ENCODE results near the gene TOX2. TPM values are rescaled to one million over a fixed set of nuclear protein-coding genes. Genes with fewer than 3 reads are reported as not detected.
"Not testable (repeated sequence)": the region's sequence is repeated elsewhere in the genome, so short reads cannot be mapped to it uniquely, and the experiment has no call there.

Gene TOX2
- total and polyA plus RNA-seq, 5 donors from 2014 or later: 2.0 to 9.2 (median 3.4) TPM

DNA sequence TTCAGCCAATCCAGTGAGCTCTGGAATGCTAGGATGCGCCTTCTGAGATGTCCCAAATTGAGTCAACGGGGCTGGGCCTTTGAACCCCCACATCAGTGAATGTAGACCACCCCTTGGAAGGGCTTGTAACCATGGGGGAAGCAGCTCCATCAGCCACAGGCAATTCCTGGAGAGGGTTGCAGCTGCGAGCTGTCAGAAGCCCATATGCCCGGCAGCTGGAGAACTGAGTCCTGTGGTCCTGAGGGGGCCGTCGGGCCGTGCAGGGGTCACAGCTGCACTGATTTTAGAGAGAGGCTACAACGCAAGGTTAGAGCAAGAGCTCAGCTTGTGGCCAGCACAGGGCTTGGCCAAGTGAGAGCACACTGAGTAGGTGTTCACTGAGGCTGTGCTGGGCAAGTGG lies 121.3 kb downstream of the TOX2 start:
- Mint-ChIP-seq H3K36me3 (peaks cover 4% of the 10 kb centered on the region), H3K4me1 (peaks cover 0 to 24% (median 19%) of the 10 kb centered on the region in 4 donors), H3K27ac (no peak overlapping the region), H3K4me3 (no peak overlapping the region), H3K9me3 (peaks cover 0 to 2% (median 0%) of the 10 kb centered on the region in 7 donors), H3K27me3 (no peaks in the 10 kb centered on the region)
- Histone ChIP-seq H3K9me3 (ENCODE audit: control insufficient read depth in 2 of 2, low read length in 2 of 2) (no peaks in the 10 kb centered on the region), H3K4me3 (ENCODE audit: low read depth, low read length) (no peak overlapping the region), H3K4me1 (ENCODE audit: control insufficient read depth, insufficient read depth, low read length, poor library complexity, severe bottlenecking) (peaks cover 5% of the 10 kb centered on the region), H3K27me3 (ENCODE audit: control insufficient read depth, insufficient read depth, low read length) (no peaks in the 10 kb centered on the region), H3K36me3 (ENCODE audit: control insufficient read depth, insufficient read depth, low read length) (no peaks in the 10 kb centered on the region), H3K27ac (ENCODE audit: insufficient read depth, low read length, poor library complexity, severe bottlenecking) (no peak overlapping the region)
- ATAC-seq (ENCODE audit: low read depth in 2 of 2): no peak
- no peak for DNase-seq

DNA sequence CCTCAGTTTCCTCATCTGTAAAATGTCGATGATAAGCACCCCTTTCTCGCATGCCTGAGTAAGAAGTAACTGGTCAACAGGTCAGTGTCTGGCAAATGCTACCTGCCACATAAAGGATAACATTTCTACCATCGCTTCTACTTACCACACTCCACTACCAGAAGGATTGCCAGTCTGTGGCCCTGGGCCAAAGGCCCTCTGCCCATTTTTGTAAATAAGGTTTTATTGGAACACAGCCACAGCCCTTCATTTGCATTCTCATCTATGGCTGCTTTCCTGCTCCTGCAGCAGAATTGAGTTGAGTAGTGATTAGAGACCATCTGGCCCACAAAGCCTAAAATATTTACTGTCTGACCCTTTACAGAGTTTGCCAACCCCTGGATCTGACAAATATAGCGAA lies 121.8 kb downstream of the TOX2 start:
- H3K4me1 Mint-ChIP-seq: peaks cover 0 to 24% (median 16%) of the 10 kb centered on the region in 4 donors
- Histone ChIP-seq H3K36me3 (ENCODE audit: control insufficient read depth, insufficient read depth, low read length) (no peaks in the 10 kb centered on the region), H3K9me3 (ENCODE audit: control insufficient read depth in 2 of 2, low read length in 2 of 2) (no peaks in the 10 kb centered on the region), H3K4me1 (ENCODE audit: control insufficient read depth, insufficient read depth, low read length, poor library complexity, severe bottlenecking) (peaks cover 5% of the 10 kb centered on the region), H3K27me3 (ENCODE audit: control insufficient read depth, insufficient read depth, low read length) (no peaks in the 10 kb centered on the region), H3K27ac (ENCODE audit: insufficient read depth, low read length, poor library complexity, severe bottlenecking) (no peak overlapping the region), H3K4me3 (ENCODE audit: low read depth, low read length) (no peak overlapping the region)
- ATAC-seq (ENCODE audit: low read depth in 2 of 2) (no peak), DNase-seq (no peak)
- no peaks in the 10 kb centered on the region for H3K27me3 Mint-ChIP-seq
- no peak overlapping the region for H3K4me3 Mint-ChIP-seq
- H3K36me3 Mint-ChIP-seq: peaks cover 4% of the 10 kb centered on the region
- peak overlapping the region in 1 of 3 donors; percentile 42 for H3K27ac Mint-ChIP-seq
- peaks cover 0 to 2% (median 0%) of the 10 kb centered on the region in 7 donors for H3K9me3 Mint-ChIP-seq

DNA sequence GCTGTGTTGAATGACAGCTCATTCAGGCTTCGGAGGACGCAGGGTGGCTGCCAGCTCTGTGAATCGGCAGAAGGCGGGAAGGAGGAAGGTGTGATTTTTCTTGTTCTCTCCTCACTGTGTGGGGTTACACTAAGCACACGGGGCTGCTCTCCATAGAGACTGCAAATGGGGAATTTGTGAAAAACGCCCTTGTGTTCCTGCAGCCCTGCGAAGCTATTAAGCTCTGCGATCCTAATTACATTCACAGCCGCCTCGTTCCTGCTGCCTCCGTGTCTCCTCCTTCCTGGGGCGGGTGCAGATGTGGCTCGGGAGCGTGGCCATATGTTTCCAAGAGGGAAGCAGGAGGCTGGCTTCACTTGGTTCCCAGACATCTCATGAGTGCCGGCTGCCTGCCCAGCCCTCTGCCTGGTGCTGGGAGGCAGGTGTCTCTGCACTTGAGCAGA lies 124.0 kb downstream of the TOX2 start:
- no peaks in the 10 kb centered on the region for H3K27me3 Mint-ChIP-seq
- no peak overlapping the region for H3K4me3 Mint-ChIP-seq

GRCh38 chr20:44039147-44039546 lies 124.5 kb downstream of the TOX2 start:
- Mint-ChIP-seq H3K4me1 (peaks cover 0 to 7% (median 6%) of the 10 kb centered on the region in 4 donors), H3K9me3 (peaks cover 0 to 4% (median 0%) of the 10 kb centered on the region in 7 donors), H3K36me3 (peaks cover 4% of the 10 kb centered on the region), H3K4me3 (no peak overlapping the region), H3K27me3 (no peaks in the 10 kb centered on the region), H3K27ac (peak overlapping the region in 2 of 3 donors; percentile 18 to 74)
- DNase-seq (no peak), ATAC-seq (ENCODE audit: low read depth in 2 of 2) (no peak)
- Histone ChIP-seq H3K27me3 (ENCODE audit: control insufficient read depth, insufficient read depth, low read length) (no peaks in the 10 kb centered on the region), H3K4me1 (ENCODE audit: control insufficient read depth, insufficient read depth, low read length, poor library complexity, severe bottlenecking) (no peaks in the 10 kb centered on the region), H3K27ac (ENCODE audit: insufficient read depth, low read length, poor library complexity, severe bottlenecking) (no peak overlapping the region), H3K4me3 (ENCODE audit: low read depth, low read length) (no peak overlapping the region), H3K9me3 (ENCODE audit: control insufficient read depth in 2 of 2, low read length in 2 of 2) (no peaks in the 10 kb centered on the region), H3K36me3 (ENCODE audit: control insufficient read depth, insufficient read depth, low read length) (no peaks in the 10 kb centered on the region)

More for the DNA sequence above, 124.0 kb downstream of the TOX2 start:
- no peak overlapping the region for H3K4me3 ChIP-seq (ENCODE audit: low read depth, low read length)
- H3K27ac ChIP-seq (ENCODE audit: insufficient read depth, low read length, poor library complexity, severe bottlenecking): no peak overlapping the region
- ATAC-seq (ENCODE audit: low read depth in 2 of 2) (no peak), DNase-seq (no peak)
- H3K36me3 Mint-ChIP-seq: peaks cover 4% of the 10 kb centered on the region
- no peaks in the 10 kb centered on the region for H3K27me3 ChIP-seq (ENCODE audit: control insufficient read depth, insufficient read depth, low read length)
- H3K9me3 ChIP-seq (ENCODE audit: control insufficient read depth in 2 of 2, low read length in 2 of 2): no peaks in the 10 kb centered on the region
- H3K9me3 Mint-ChIP-seq: peaks cover 0 to 4% (median 0%) of the 10 kb centered on the region in 7 donors
- peak overlapping the region in 1 of 3 donors; percentile 18 for H3K27ac Mint-ChIP-seq
- peaks cover 0 to 11% (median 6%) of the 10 kb centered on the region in 4 donors for H3K4me1 Mint-ChIP-seq
- no peaks in the 10 kb centered on the region for H3K4me1 ChIP-seq (ENCODE audit: control insufficient read depth, insufficient read depth, low read length, poor library complexity, severe bottlenecking)
- H3K36me3 ChIP-seq (ENCODE audit: control insufficient read depth, insufficient read depth, low read length): no peaks in the 10 kb centered on the region

GRCh38 chr20:44039741-44040140 lies 125.1 kb downstream of the TOX2 start:
- Histone ChIP-seq H3K36me3 (ENCODE audit: control insufficient read depth, insufficient read depth, low read length) (no peaks in the 10 kb centered on the region), H3K4me1 (ENCODE audit: control insufficient read depth, insufficient read depth, low read length, poor library complexity, severe bottlenecking) (no peaks in the 10 kb centered on the region), H3K27me3 (ENCODE audit: control insufficient read depth, insufficient read depth, low read length) (no peaks in the 10 kb centered on the region), H3K9me3 (ENCODE audit: control insufficient read depth in 2 of 2, low read length in 2 of 2) (no peaks in the 10 kb centered on the region), H3K27ac (ENCODE audit: insufficient read depth, low read length, poor library complexity, severe bottlenecking) (no peak overlapping the region), H3K4me3 (ENCODE audit: low read depth, low read length) (no peak overlapping the region)
- no peak for DNase-seq
- ATAC-seq (ENCODE audit: low read depth in 2 of 2): no peak
- Mint-ChIP-seq H3K27me3 (no peaks in the 10 kb centered on the region), H3K4me1 (peaks cover 0 to 6% (median 5%) of the 10 kb centered on the region in 4 donors), H3K4me3 (no peak overlapping the region), H3K9me3 (peaks cover 0 to 4% (median 0%) of the 10 kb centered on the region in 7 donors), H3K27ac (no peak overlapping the region), H3K36me3 (peaks cover 4% of the 10 kb centered on the region)

- Histone ChIP-seq H3K4me1 (ENCODE audit: control insufficient read depth, insufficient read depth, low read length, poor library complexity, severe bottlenecking) (no peaks in the 10 kb centered on the region), H3K27me3 (ENCODE audit: control insufficient read depth, insufficient read depth, low read length) (no peaks in the 10 kb centered on the region), H3K4me3 (ENCODE audit: low read depth, low read length) (no peak overlapping the region), H3K27ac (ENCODE audit: insufficient read depth, low read length, poor library complexity, severe bottlenecking) (no peak overlapping the region), H3K36me3 (ENCODE audit: control insufficient read depth, insufficient read depth, low read length) (no peaks in the 10 kb centered on the region), H3K9me3 (ENCODE audit: control insufficient read depth in 2 of 2, low read length in 2 of 2) (no peaks in the 10 kb centered on the region)
- Mint-ChIP-seq H3K27me3 (no peaks in the 10 kb centered on the region), H3K27ac (peak overlapping the region in 1 of 3 donors; percentile 15), H3K9me3 (peaks cover 0 to 4% (median 0%) of the 10 kb centered on the region in 7 donors), H3K4me1 (peaks cover 0 to 5% (median under 1%) of the 10 kb centered on the region in 4 donors), H3K36me3 (peaks cover 4% of the 10 kb centered on the region), H3K4me3 (no peak overlapping the region)
- ATAC-seq (ENCODE audit: low read depth in 2 of 2): no peak
- no peak for DNase-seq
These were observed 125.7 kb downstream of the TOX2 start for GRCh38 chr20:44040202-44040915.

DNA sequence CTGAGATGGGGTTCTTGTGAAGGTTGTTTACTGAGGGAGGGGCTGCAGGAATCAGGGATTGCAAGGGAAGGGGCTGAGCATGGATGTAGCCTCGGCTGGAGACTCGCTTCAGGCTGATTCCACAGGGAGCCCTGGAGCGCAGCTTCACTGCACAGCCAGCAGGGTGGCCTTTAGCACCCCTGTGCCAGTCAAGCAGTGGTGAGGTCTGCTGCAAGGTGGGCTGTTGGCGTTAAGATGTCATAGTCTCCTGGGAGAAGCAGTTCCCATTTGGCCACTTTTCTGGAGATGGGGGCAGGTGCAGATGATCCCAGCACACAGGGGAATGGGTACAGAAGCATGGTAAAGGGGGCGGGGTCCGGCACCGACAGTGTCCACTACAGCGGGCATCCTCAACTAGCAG lies 126.3 kb downstream of the TOX2 start:
- no peak overlapping the region for H3K4me3 ChIP-seq (ENCODE audit: low read depth, low read length)
- no peaks in the 10 kb centered on the region for H3K4me1 ChIP-seq (ENCODE audit: control insufficient read depth, insufficient read depth, low read length, poor library complexity, severe bottlenecking)
- peaks cover 0 to 5% (median 0%) of the 10 kb centered on the region in 4 donors for H3K4me1 Mint-ChIP-seq
- H3K4me3 Mint-ChIP-seq: no peak overlapping the region
- DNase-seq: no peak
- ATAC-seq (ENCODE audit: low read depth in 2 of 2): no peak
- H3K27ac Mint-ChIP-seq: no peak overlapping the region
- peaks cover 0 to 4% (median 0%) of the 10 kb centered on the region in 7 donors for H3K9me3 Mint-ChIP-seq
- H3K27me3 Mint-ChIP-seq: no peaks in the 10 kb centered on the region
- H3K27me3 ChIP-seq (ENCODE audit: control insufficient read depth, insufficient read depth, low read length): no peaks in the 10 kb centered on the region
- H3K36me3 Mint-ChIP-seq: no peaks in the 10 kb centered on the region
- no peaks in the 10 kb centered on the region for H3K9me3 ChIP-seq (ENCODE audit: control insufficient read depth in 2 of 2, low read length in 2 of 2)
- H3K27ac ChIP-seq (ENCODE audit: insufficient read depth, low read length, poor library complexity, severe bottlenecking): no peak overlapping the region
- no peaks in the 10 kb centered on the region for H3K36me3 ChIP-seq (ENCODE audit: control insufficient read depth, insufficient read depth, low read length)

- not testable (repeated sequence) for H3K27ac ChIP-seq (ENCODE audit: insufficient read depth, low read length, poor library complexity, severe bottlenecking); H3K4me1 Mint-ChIP-seq; H3K9me3 ChIP-seq (ENCODE audit: control insufficient read depth in 2 of 2, low read length in 2 of 2); H3K36me3 ChIP-seq (ENCODE audit: control insufficient read depth, insufficient read depth, low read length); DNase-seq; H3K4me3 ChIP-seq (ENCODE audit: low read depth, low read length); ATAC-seq (ENCODE audit: low read depth in 2 of 2); H3K27me3 Mint-ChIP-seq; H3K9me3 Mint-ChIP-seq; H3K4me3 Mint-ChIP-seq; H3K27me3 ChIP-seq (ENCODE audit: control insufficient read depth, insufficient read depth, low read length); H3K27ac Mint-ChIP-seq; H3K4me1 ChIP-seq (ENCODE audit: control insufficient read depth, insufficient read depth, low read length, poor library complexity, severe bottlenecking); H3K36me3 Mint-ChIP-seq
These were observed 130.1 kb downstream of the TOX2 start for GRCh38 chr20:44044712-44045111.
